CD14-positive monocyte (primary cell): ENCODE data around the gene CHI3L2. TPM values are rescaled to one million over a fixed set of nuclear protein-coding genes. Genes with fewer than 3 reads are reported as not detected.
A peak's percentile ranks its signal among the peaks of the same experiment; 100 is the strongest.

Experiments
- DNase-seq, 3 donors: peaks; one replicate each; pipeline ENCODE4 v3.0.0-alpha.2; 2011 to 2022
- H2AFZ ChIP-seq: 2 replicates; pipeline ENCODE4 v1.6.0; 2012; ENCODE audit warnings: mild to moderate bottlenecking, low read depth, low read length, inconsistent platforms; ENCODE audit not compliant: insufficient read depth, poor library complexity, severe bottlenecking
- H3K27ac ChIP-seq, 2 donors: 1 replicate in 1 of 2; 2 replicates in 1 of 2; pipeline ENCODE4 v1.5.1; 2012 to 2013; ENCODE audit warnings: low read length in 2 of 2, control low read depth in 1 of 2, inconsistent platforms in 1 of 2, low read depth in 1 of 2, mild to moderate bottlenecking in 1 of 2
- H3K27me3 ChIP-seq, 2 donors: one replicate each; pipeline versions ENCODE4 v1.6.0 to v1.6.1; 2011 to 2013; ENCODE audit warnings: low read length in 2 of 2; ENCODE audit not compliant: control insufficient read depth in 2 of 2, insufficient read depth in 2 of 2
- H3K36me3 ChIP-seq, 2 donors: replicated peaks in 1 of 2; 1 replicate in 1 of 2; 2 replicates in 1 of 2; pipeline versions ENCODE4 v1.5.1 to v1.6.1; 2012 to 2013; ENCODE audit warnings: low read length in 2 of 2, control low read depth in 1 of 2, inconsistent platforms in 1 of 2, mild to moderate bottlenecking in 1 of 2; ENCODE audit not compliant: insufficient read depth in 2 of 2, control insufficient read depth in 1 of 2
- H3K4me1 ChIP-seq, 2 donors: 1 replicate in 1 of 2; 2 replicates in 1 of 2; pipeline versions ENCODE4 v1.5.1 to v1.6.1; 2012 to 2013; ENCODE audit warnings: low read length in 2 of 2, control low read depth in 1 of 2, inconsistent platforms in 1 of 2, mild to moderate bottlenecking in 1 of 2, moderate library complexity in 1 of 2; ENCODE audit not compliant: insufficient read depth in 2 of 2, control insufficient read depth in 1 of 2
- H3K4me2 ChIP-seq: replicated peaks from 2 replicates; pipeline ENCODE3; 2012; ENCODE audit warnings: low read length, moderate library complexity, mild to moderate bottlenecking; ENCODE audit not compliant: poor library complexity, severe bottlenecking; ENCODE audit errors: extremely low read depth
- H3K4me3 ChIP-seq, 3 experiments: fragments of 200-600 bp in 1 of 3; sonication (generic) in 1 of 3; replicated peaks in 1 of 3; 1 replicate in 2 of 3; 2 replicates in 1 of 3; pipeline ENCODE4 v1.5.1; 2011 to 2013; ENCODE audit warnings: low read length in 3 of 3, mild to moderate bottlenecking in 3 of 3, control low read depth in 2 of 3, low read depth in 2 of 3, inconsistent platforms in 1 of 3, moderate library complexity in 1 of 3
- H3K79me2 ChIP-seq: 2 replicates; pipeline ENCODE4 v1.6.0; 2012; ENCODE audit warnings: mild to moderate bottlenecking, control low read depth, inconsistent platforms, low read length, moderate library complexity; ENCODE audit not compliant: insufficient read depth
- H3K9ac ChIP-seq: 2 replicates; pipeline ENCODE4 v1.6.0; 2017; ENCODE audit warnings: low read length, mild to moderate bottlenecking; ENCODE audit not compliant: insufficient read depth, poor library complexity, severe bottlenecking
- H3K9me3 ChIP-seq, 2 donors: replicated peaks in 1 of 2; 1 replicate in 1 of 2; 2 replicates in 1 of 2; pipeline versions ENCODE4 v1.5.1 to v1.6.1; 2012 to 2013; ENCODE audit warnings: low read length in 2 of 2, control low read depth in 1 of 2; ENCODE audit not compliant: control insufficient read depth in 1 of 2, insufficient read depth in 1 of 2
- H4K20me1 ChIP-seq: 2 replicates; pipeline ENCODE4 v1.6.0; 2012; ENCODE audit warnings: mild to moderate bottlenecking, low read length, control low read depth, moderate library complexity; ENCODE audit not compliant: insufficient read depth
- H3K27ac Mint-ChIP-seq, 7 donors: one replicate each; pipeline ENCODE4 v1.8.0; 2020; ENCODE audit warnings: mild to moderate bottlenecking in 7 of 7, mixed read lengths in 7 of 7, moderate library complexity in 6 of 7, inconsistent platforms in 2 of 7
- H3K27me3 Mint-ChIP-seq, 3 donors: one replicate each; pipeline ENCODE4 v1.8.0; 2021 to 2022; ENCODE audit warnings: low read depth in 3 of 3, mild to moderate bottlenecking in 3 of 3, mixed read lengths in 3 of 3, moderate library complexity in 3 of 3, inconsistent platforms in 1 of 3
- H3K36me3 Mint-ChIP-seq, 2 donors: one replicate each; pipeline ENCODE4 v1.8.0; 2020; ENCODE audit warnings: mixed read lengths in 2 of 2, inconsistent platforms in 1 of 2, mild to moderate bottlenecking in 1 of 2
- H3K4me1 Mint-ChIP-seq: one replicate; pipeline ENCODE4 v1.8.0; 2020; ENCODE audit warnings: mild to moderate bottlenecking, mixed read lengths
- H3K4me3 Mint-ChIP-seq, 2 donors: one replicate each; pipeline ENCODE4 v1.8.0; 2020; ENCODE audit warnings: mild to moderate bottlenecking in 2 of 2, mixed read lengths in 2 of 2, moderate library complexity in 1 of 2
- H3K9me3 Mint-ChIP-seq, 7 donors: one replicate each; pipeline ENCODE4 v1.8.0; 2020 to 2022; ENCODE audit warnings: mixed read lengths in 7 of 7, mild to moderate bottlenecking in 6 of 7, moderate library complexity in 6 of 7, inconsistent platforms in 2 of 7
- WGBS: methylation state at CpG from one replicate; pipeline ENCODE4 v1.1.5; 2013; ENCODE audit warnings: missing lambda C conversion rate; ENCODE audit not compliant: insufficient coverage; 5-methylcytosine and 5-hydroxymethylcytosine counted together
- intact Hi-C, 2 donors: fragments of 100-400 bp; cut with micrococcal nuclease; formaldehyde crosslinking; loops; one replicate each; pipeline versions ENCODE4 v1.15.0 to v1.15.1; 2023
- polyA plus RNA-seq, 3 donors: library from polyadenylated mRNA; depleted of rRNA in 1 of 3; unstranded in 2 of 3; stranded (reverse) in 1 of 3; fragments of 300-500 nt in 2 of 3; fragments of >200 nt in 1 of 3; fragmentation: Illumina TruSeq in 2 of 3; gene quantifications; 1 replicate in 2 of 3; 2 replicates in 1 of 3; pipeline ENCODE4 v1.2.3, GENCODE V29; 2012 to 2021
- TF ChIP-seq, protein P1 (sequence below): fragments of 200-600 bp; IDR thresholded peaks from one replicate; pipeline ENCODE4 v1.8.0; 2022; ENCODE audit warnings: antibody characterized with exemption, mild to moderate bottlenecking

Gene CHI3L2
- polyA plus RNA-seq, 3 donors, result 1.2 to 9.9 (median 1.4) TPM

GRCh38 chr1:111213412-111213811 lies 14.1 kb upstream of the CHI3L2 start:
- Histone ChIP-seq H3K4me1 (peaks cover 58 to 64% of the 10 kb centered on the region in 2 donors), H3K27ac (peak overlapping the region; percentile 15 to 63), H3K4me2 (peak overlapping the region; percentile 48), H2AFZ (no peak overlapping the region), H3K27me3 (no peaks in the 10 kb centered on the region), H3K79me2 (no peaks in the 10 kb centered on the region), H3K36me3 (no peaks in the 10 kb centered on the region), H3K9me3 (no peaks in the 10 kb centered on the region), H3K9ac (no peak overlapping the region), H4K20me1 (no peaks in the 10 kb centered on the region), H3K4me3 (peak overlapping the region in 1 of 3 experiments; percentile 24)
- Mint-ChIP-seq H3K27me3 (no peaks in the 10 kb centered on the region), H3K4me1 (peaks cover 62% of the 10 kb centered on the region), H3K4me3 (peak overlapping the region; percentile 60 to 76), H3K9me3 (no peaks in the 10 kb centered on the region), H3K36me3 (peaks cover 0 to under 1% of the 10 kb centered on the region in 2 donors), H3K27ac (peak overlapping the region; percentile 83 to 92 (median 86))
- intact Hi-C loops, result no loop called here
- peak in 2 of 3 donors; percentile 33 to 44 for DNase-seq
- TF ChIP-seq, protein P1, sequence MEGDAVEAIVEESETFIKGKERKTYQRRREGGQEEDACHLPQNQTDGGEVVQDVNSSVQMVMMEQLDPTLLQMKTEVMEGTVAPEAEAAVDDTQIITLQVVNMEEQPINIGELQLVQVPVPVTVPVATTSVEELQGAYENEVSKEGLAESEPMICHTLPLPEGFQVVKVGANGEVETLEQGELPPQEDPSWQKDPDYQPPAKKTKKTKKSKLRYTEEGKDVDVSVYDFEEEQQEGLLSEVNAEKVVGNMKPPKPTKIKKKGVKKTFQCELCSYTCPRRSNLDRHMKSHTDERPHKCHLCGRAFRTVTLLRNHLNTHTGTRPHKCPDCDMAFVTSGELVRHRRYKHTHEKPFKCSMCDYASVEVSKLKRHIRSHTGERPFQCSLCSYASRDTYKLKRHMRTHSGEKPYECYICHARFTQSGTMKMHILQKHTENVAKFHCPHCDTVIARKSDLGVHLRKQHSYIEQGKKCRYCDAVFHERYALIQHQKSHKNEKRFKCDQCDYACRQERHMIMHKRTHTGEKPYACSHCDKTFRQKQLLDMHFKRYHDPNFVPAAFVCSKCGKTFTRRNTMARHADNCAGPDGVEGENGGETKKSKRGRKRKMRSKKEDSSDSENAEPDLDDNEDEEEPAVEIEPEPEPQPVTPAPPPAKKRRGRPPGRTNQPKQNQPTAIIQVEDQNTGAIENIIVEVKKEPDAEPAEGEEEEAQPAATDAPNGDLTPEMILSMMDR, result no peak
- 20% methylated on average over 1 of the region's 6 CpGs for WGBS

- no peak for DNase-seq
- no peak overlapping the region for H3K4me3 Mint-ChIP-seq
These were observed 13.3 kb upstream of the CHI3L2 start for GRCh38 chr1:111214074-111214801.

More at GRCh38 chr1:111214074-111214801, 13.3 kb upstream of the CHI3L2 start:
- intact Hi-C loops, result no loop called here
- H3K4me2 ChIP-seq, result no peak overlapping the region
- H3K36me3 ChIP-seq, result no peaks in the 10 kb centered on the region
- H3K79me2 ChIP-seq, result no peaks in the 10 kb centered on the region
- H3K27me3 Mint-ChIP-seq, result no peaks in the 10 kb centered on the region
- no peaks in the 10 kb centered on the region for H3K9me3 ChIP-seq
- TF ChIP-seq, protein P1, result no peak
- H3K4me1 ChIP-seq, result peaks cover 63 to 72% of the 10 kb centered on the region in 2 donors
- no peaks in the 10 kb centered on the region for H4K20me1 ChIP-seq
- H2AFZ ChIP-seq, result no peak overlapping the region
- H3K27ac Mint-ChIP-seq, result peak overlapping the region in 3 of 7 donors; percentile 85 to 86 (median 85)
- H3K9ac ChIP-seq, result no peak overlapping the region
- no peaks in the 10 kb centered on the region for H3K27me3 ChIP-seq
- no peaks in the 10 kb centered on the region for H3K36me3 Mint-ChIP-seq
- H3K9me3 Mint-ChIP-seq, result no peaks in the 10 kb centered on the region
- 51% methylated on average over 3 of the region's 6 CpGs for WGBS
- H3K4me1 Mint-ChIP-seq, result peaks cover 65% of the 10 kb centered on the region
- H3K27ac ChIP-seq, result peak overlapping the region; percentile 15 to 82
- no peak overlapping the region for H3K4me3 ChIP-seq
